Measurements from ENCODE around the gene MAD1L1.

MAD1L1 gene

GRCh38 chr7:2099048-2099957, 133.4 kb downstream of the MAD1L1 start:
- DNase-seq, result no peak

- DNase-seq, result no peak
Observed at GRCh38 chr7:2098496-2098895, 134.2 kb downstream of the MAD1L1 start.

GRCh38 chr7:2098056-2098455, 134.7 kb downstream of the MAD1L1 start:
- no peak for DNase-seq

- no peak for DNase-seq
Observed at GRCh38 chr7:2097492-2097891, 135.3 kb downstream of the MAD1L1 start.

- no peak for DNase-seq
Observed at GRCh38 chr7:2096692-2097387, 135.9 kb downstream of the MAD1L1 start.

- DNase-seq, result no peak
Observed at GRCh38 chr7:2095436-2095835, 137.3 kb downstream of the MAD1L1 start.

- no peak for DNase-seq
Observed at GRCh38 chr7:2094454-2095045, 138.2 kb downstream of the MAD1L1 start.

- DNase-seq, result no peak
Observed at GRCh38 chr7:2093843-2094220, 138.9 kb downstream of the MAD1L1 start.

- DNase-seq, result no peak
Observed at GRCh38 chr7:2093215-2093842, 139.4 kb downstream of the MAD1L1 start.

- no peak for DNase-seq
Observed at GRCh38 chr7:2092279-2092678, 140.5 kb downstream of the MAD1L1 start.

GRCh38 chr7:2090526-2091520, 141.9 kb downstream of the MAD1L1 start:
- DNase-seq, result no peak

- no peak for DNase-seq
Observed at GRCh38 chr7:2088801-2089200, 143.9 kb downstream of the MAD1L1 start.

GRCh38 chr7:2087744-2088143, 145.0 kb downstream of the MAD1L1 start:
- DNase-seq, result no peak

- no peak for DNase-seq
Observed at GRCh38 chr7:2086229-2086628, 146.5 kb downstream of the MAD1L1 start.

GRCh38 chr7:2085804-2086203, 146.9 kb downstream of the MAD1L1 start:
- no peak for DNase-seq

GRCh38 chr7:2084781-2085505, 147.8 kb downstream of the MAD1L1 start:
- no peak for DNase-seq

- DNase-seq, result no peak
Observed at GRCh38 chr7:2084331-2084730, 148.4 kb downstream of the MAD1L1 start.

GRCh38 chr7:2083362-2083761, 149.4 kb downstream of the MAD1L1 start:
- DNase-seq, result no peak

- DNase-seq, result no peak
Observed at GRCh38 chr7:2082139-2082998, 150.4 kb downstream of the MAD1L1 start.

- DNase-seq, result no peak
Observed at GRCh38 chr7:2081526-2082135, 151.1 kb downstream of the MAD1L1 start.

Data from CD4-positive, alpha-beta T cell treated with Interleukin-10 for 1 hour (primary cell).